T-cell (primary cell): Measurements from ENCODE around the gene NTHL1. TPM values are rescaled to one million over a fixed set of nuclear protein-coding genes. Genes with fewer than 3 reads are reported as not detected.

Source experiments
- ATAC-seq, 4 experiments: fragments of 200-7000 bp in 3 of 4; fragments of 150-1000 bp in 1 of 4; cut with Tn5 transposase; replicated peaks in 1 of 4; 1 replicate in 3 of 4; 2 replicates in 1 of 4; pipeline ENCODE4 v1.10.0; 2021; ENCODE audit warnings: moderate library complexity in 3 of 4, mild to moderate bottlenecking in 2 of 4, moderate number of reproducible peaks in 1 of 4
- CTCF ChIA-PET, 2 donors: fragments of 300-600 bp; sonication (Branson Sonifier 250); formaldehyde crosslinking; loops; one replicate each; lab custom pipeline; 2022; ENCODE audit warnings: antibody characterized with exemption in 2 of 2; lab: Charles Lee
- POLR2A ChIA-PET, 2 donors: fragments of 300-600 bp; sonication (Branson Sonifier 250); formaldehyde crosslinking; loops; one replicate each; lab custom pipeline; 2022; ENCODE audit warnings: antibody characterized with exemption in 2 of 2; lab: Charles Lee
- DNase-seq, 35 experiments: peaks; one replicate each; pipeline versions ENCODE4 v3.0.0 to v3.0.0-alpha.2; 2013 to 2023
- H3K27ac ChIP-seq: one replicate; pipeline ENCODE4 v1.5.1; 2013; ENCODE audit warnings: low read length
- H3K27me3 ChIP-seq, 2 experiments: replicated peaks in 1 of 2; 1 replicate in 1 of 2; 2 replicates in 1 of 2; pipeline versions ENCODE4 v1.6.1 to v1.7.0; 2013; ENCODE audit warnings: low read length in 1 of 2, mixed read lengths in 1 of 2; ENCODE audit not compliant: control insufficient read depth in 2 of 2, insufficient read depth in 2 of 2; ENCODE audit errors: extremely low read depth in 1 of 2
- H3K36me3 ChIP-seq, 2 donors: 1 replicate in 1 of 2; 2 replicates in 1 of 2; pipeline versions ENCODE4 v1.6.1 to v1.7.0; 2013; ENCODE audit warnings: low read length in 1 of 2; ENCODE audit not compliant: control insufficient read depth in 2 of 2, insufficient read depth in 1 of 2; ENCODE audit errors: extremely low read depth in 1 of 2
- H3K4me1 ChIP-seq, 2 experiments: 1 replicate in 1 of 2; 2 replicates in 1 of 2; pipeline versions ENCODE4 v1.6.1 to v1.7.0; 2013; ENCODE audit warnings: low read length in 2 of 2, mixed read lengths in 1 of 2; ENCODE audit not compliant: insufficient read depth in 2 of 2, control insufficient read depth in 1 of 2; ENCODE audit errors: extremely low read depth in 1 of 2
- H3K4me3 ChIP-seq, 2 donors: 1 replicate in 1 of 2; 2 replicates in 1 of 2; pipeline versions ENCODE4 v1.5.1 to v1.7.0; 2013; ENCODE audit warnings: mild to moderate bottlenecking in 2 of 2, low read length in 1 of 2, moderate library complexity in 1 of 2; ENCODE audit not compliant: control insufficient read depth in 1 of 2; ENCODE audit errors: extremely low read depth in 1 of 2
- H3K9me3 ChIP-seq: 2 replicates; pipeline ENCODE4 v1.7.0; 2013
- H3K27ac Mint-ChIP-seq, 2 donors: one replicate each; pipeline ENCODE4 v1.8.0; 2020 to 2021; ENCODE audit warnings: mild to moderate bottlenecking in 2 of 2, mixed read lengths in 2 of 2
- H3K27me3 Mint-ChIP-seq, 2 donors: one replicate each; pipeline ENCODE4 v1.8.0; 2021 to 2022; ENCODE audit warnings: mixed read lengths in 2 of 2
- H3K36me3 Mint-ChIP-seq: one replicate; pipeline ENCODE4 v1.8.0; 2021; ENCODE audit warnings: mixed read lengths
- H3K4me1 Mint-ChIP-seq, 3 donors: one replicate each; pipeline ENCODE4 v1.8.0; 2020 to 2022; ENCODE audit warnings: mixed read lengths in 3 of 3, mild to moderate bottlenecking in 1 of 3
- H3K4me3 Mint-ChIP-seq, 3 donors: one replicate each; pipeline ENCODE4 v1.8.0; 2020 to 2022; ENCODE audit warnings: mild to moderate bottlenecking in 3 of 3, mixed read lengths in 3 of 3, moderate library complexity in 3 of 3
- H3K9me3 Mint-ChIP-seq, 3 donors: one replicate each; pipeline ENCODE4 v1.8.0; 2020 to 2022; ENCODE audit warnings: mixed read lengths in 3 of 3
- WGBS: methylation state at CpG from one replicate; pipeline ENCODE4 v1.1.5; 2013; ENCODE audit warnings: missing lambda C conversion rate; ENCODE audit not compliant: insufficient coverage; 5-methylcytosine and 5-hydroxymethylcytosine counted together
- total RNA-seq, 35 experiments: library from RNA in 6 of 35; stranded (reverse) in 6 of 35; fragments of 120-200 nt in 1 of 35; gene quantifications; one replicate each; pipeline versions ENCODE4 v1.2.1 to v1.2.4 and lab custom pipeline; 2013 to 2026

The NTHL1 gene
- total RNA-seq, 5 donors from 2014 or later (not counting 1 experiment from before 2014, with no cell fraction given) = 5.8 to 24.1 (median 18.3) TPM

- ChIA-PET POLR2A (no interaction called here), CTCF (no interaction called here)
- DNase-seq (no peak), ATAC-seq (no peak)
- H3K4me3 ChIP-seq = no peak overlapping the region
- H3K27me3 ChIP-seq = peaks cover 0 to 21% of the 10 kb centered on the region in 2 experiments
- peaks cover 0 to 8% (median 6%) of the 10 kb centered on the region in 3 donors for H3K4me1 Mint-ChIP-seq
- no peaks in the 10 kb centered on the region for H3K36me3 ChIP-seq
- H3K36me3 Mint-ChIP-seq = no peaks in the 10 kb centered on the region
- peaks cover 0 to 22% of the 10 kb centered on the region in 2 experiments for H3K4me1 ChIP-seq
- H3K4me3 Mint-ChIP-seq = no peak overlapping the region
- H3K27me3 Mint-ChIP-seq = no peaks in the 10 kb centered on the region
- no peaks in the 10 kb centered on the region for H3K9me3 ChIP-seq
- H3K27ac ChIP-seq = no peak overlapping the region
- no peaks in the 10 kb centered on the region for H3K9me3 Mint-ChIP-seq
- 93% methylated on average over 10 of the region's 11 CpGs for WGBS
- no peak overlapping the region for H3K27ac Mint-ChIP-seq
Measured at GRCh38 chr16:2031081-2031577, 16.5 kb downstream of the NTHL1 start.

- Histone ChIP-seq H3K27me3 (peaks cover 0 to 32% of the 10 kb centered on the region in 2 experiments), H3K36me3 (no peaks in the 10 kb centered on the region), H3K4me1 (peaks cover 0 to 29% of the 10 kb centered on the region in 2 experiments), H3K9me3 (no peaks in the 10 kb centered on the region), H3K27ac (no peak overlapping the region), H3K4me3 (no peak overlapping the region)
- Mint-ChIP-seq H3K4me1 (peaks cover 0 to 13% (median 9%) of the 10 kb centered on the region in 3 donors), H3K36me3 (no peaks in the 10 kb centered on the region), H3K4me3 (no peak overlapping the region), H3K27me3 (no peaks in the 10 kb centered on the region), H3K9me3 (no peaks in the 10 kb centered on the region), H3K27ac (no peak overlapping the region)
- ATAC-seq (no peak), DNase-seq (no peak)
- CTCF ChIA-PET = no interaction called here
- 91% methylated on average over 8 of the region's 11 CpGs for WGBS
- POLR2A ChIA-PET = no interaction called here
Measured at GRCh38 chr16:2030036-2030435, 17.6 kb downstream of the NTHL1 start.

DNA sequence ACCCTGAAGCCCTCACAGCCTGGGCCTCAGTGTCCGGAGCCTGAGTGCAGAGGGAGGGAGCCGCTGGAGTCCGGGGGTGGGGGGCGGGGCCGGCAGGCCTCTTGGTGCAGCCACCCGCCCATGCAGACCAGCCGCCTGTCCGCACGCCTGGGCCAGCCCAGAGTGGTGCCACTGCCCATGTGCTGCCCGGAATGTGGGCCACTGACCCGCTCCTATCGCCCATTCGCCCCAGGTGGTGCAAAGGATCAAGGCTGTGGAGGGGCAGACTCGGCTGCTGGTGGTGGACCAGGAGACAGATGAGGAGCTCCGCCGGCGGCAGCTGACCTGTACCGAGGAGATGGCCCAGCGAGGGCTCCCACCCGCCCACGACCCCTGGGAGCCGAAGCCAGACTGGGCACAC, 18.3 kb downstream of the NTHL1 start:
- Histone ChIP-seq H3K27me3 (peaks cover 0 to 30% of the 10 kb centered on the region in 2 experiments), H3K9me3 (no peaks in the 10 kb centered on the region), H3K27ac (no peak overlapping the region), H3K4me1 (peaks cover 0 to 29% of the 10 kb centered on the region in 2 experiments), H3K4me3 (no peak overlapping the region), H3K36me3 (no peaks in the 10 kb centered on the region)
- Mint-ChIP-seq H3K4me3 (no peak overlapping the region), H3K36me3 (no peaks in the 10 kb centered on the region), H3K27ac (no peak overlapping the region), H3K4me1 (peaks cover 1 to 13% (median 9%) of the 10 kb centered on the region in 3 donors), H3K27me3 (no peaks in the 10 kb centered on the region), H3K9me3 (no peaks in the 10 kb centered on the region)
- ATAC-seq = no peak
- ChIA-PET CTCF (no interaction called here), POLR2A (no interaction called here)
- 89% methylated on average over 22 of the region's 22 CpGs for WGBS
- no peak for DNase-seq

DNA sequence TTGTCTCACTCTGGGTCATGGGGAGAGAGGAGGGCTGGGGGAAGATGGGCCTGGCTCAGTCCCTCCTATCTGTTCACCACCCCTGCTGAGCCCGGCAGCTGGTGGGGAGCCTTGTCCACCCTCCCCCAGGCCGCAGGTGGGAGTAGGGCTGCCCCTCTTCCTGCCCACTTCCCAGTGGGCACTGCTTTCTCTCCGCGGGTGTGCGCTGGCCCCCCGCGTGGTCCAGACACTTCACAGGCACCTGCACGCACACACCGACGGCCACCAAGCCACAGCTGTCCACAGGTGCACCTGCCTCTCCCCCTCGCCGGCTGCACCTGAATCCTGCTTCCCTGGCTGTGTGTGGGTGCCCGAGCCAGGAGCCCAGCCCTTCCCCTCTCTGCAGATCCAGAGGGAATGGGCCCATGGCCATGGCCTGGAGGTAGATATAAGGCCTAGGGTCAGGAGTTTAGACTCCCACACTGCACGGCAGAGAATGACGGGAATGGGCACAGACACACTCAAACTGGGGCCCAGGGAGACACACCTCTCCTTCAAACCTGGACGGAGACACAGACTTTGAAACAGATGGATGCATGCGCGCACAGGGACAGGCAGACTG, 18.9 kb downstream of the NTHL1 start:
- Mint-ChIP-seq H3K9me3 (no peaks in the 10 kb centered on the region), H3K4me3 (no peak overlapping the region), H3K27me3 (no peaks in the 10 kb centered on the region), H3K4me1 (peaks cover 5 to 17% (median 11%) of the 10 kb centered on the region in 3 donors), H3K27ac (no peak overlapping the region), H3K36me3 (no peaks in the 10 kb centered on the region)
- no peaks in the 10 kb centered on the region for H3K36me3 ChIP-seq
- POLR2A ChIA-PET = no interaction called here
- ATAC-seq (no peak), DNase-seq (no peak)
- H3K27ac ChIP-seq = no peak overlapping the region
- peaks cover 0 to 30% of the 10 kb centered on the region in 2 experiments for H3K27me3 ChIP-seq
- H3K4me3 ChIP-seq = no peak overlapping the region
- CTCF ChIA-PET = no interaction called here
- 84% methylated on average over 15 of the region's 18 CpGs for whole genome bisulfite sequencing
- no peaks in the 10 kb centered on the region for H3K9me3 ChIP-seq
- H3K4me1 ChIP-seq = peaks cover under 1 to 32% of the 10 kb centered on the region in 2 experiments

GRCh38 chr16:2028146-2028545, 19.5 kb downstream of the NTHL1 start:
- ChIA-PET CTCF (no interaction called here), POLR2A (no interaction called here)
- ATAC-seq (no peak), DNase-seq (no peak)
- no peaks in the 10 kb centered on the region for H3K36me3 Mint-ChIP-seq
- H3K4me3 Mint-ChIP-seq = peak overlapping the region; percentile 49 to 75 (median 72)
- Histone ChIP-seq H3K4me1 (peaks cover 2 to 32% of the 10 kb centered on the region in 2 experiments), H3K27ac (no peak overlapping the region), H3K4me3 (no peak overlapping the region), H3K9me3 (no peaks in the 10 kb centered on the region), H3K27me3 (peaks cover 0 to 30% of the 10 kb centered on the region in 2 experiments), H3K36me3 (no peaks in the 10 kb centered on the region)
- no peak overlapping the region for H3K27ac Mint-ChIP-seq
- 88% methylated on average over 3 of the region's 3 CpGs for WGBS
- H3K4me1 Mint-ChIP-seq = peaks cover 8 to 19% (median 10%) of the 10 kb centered on the region in 3 donors
- H3K9me3 Mint-ChIP-seq = no peaks in the 10 kb centered on the region
- H3K27me3 Mint-ChIP-seq = peaks cover 0 to 2% of the 10 kb centered on the region in 2 donors

DNA sequence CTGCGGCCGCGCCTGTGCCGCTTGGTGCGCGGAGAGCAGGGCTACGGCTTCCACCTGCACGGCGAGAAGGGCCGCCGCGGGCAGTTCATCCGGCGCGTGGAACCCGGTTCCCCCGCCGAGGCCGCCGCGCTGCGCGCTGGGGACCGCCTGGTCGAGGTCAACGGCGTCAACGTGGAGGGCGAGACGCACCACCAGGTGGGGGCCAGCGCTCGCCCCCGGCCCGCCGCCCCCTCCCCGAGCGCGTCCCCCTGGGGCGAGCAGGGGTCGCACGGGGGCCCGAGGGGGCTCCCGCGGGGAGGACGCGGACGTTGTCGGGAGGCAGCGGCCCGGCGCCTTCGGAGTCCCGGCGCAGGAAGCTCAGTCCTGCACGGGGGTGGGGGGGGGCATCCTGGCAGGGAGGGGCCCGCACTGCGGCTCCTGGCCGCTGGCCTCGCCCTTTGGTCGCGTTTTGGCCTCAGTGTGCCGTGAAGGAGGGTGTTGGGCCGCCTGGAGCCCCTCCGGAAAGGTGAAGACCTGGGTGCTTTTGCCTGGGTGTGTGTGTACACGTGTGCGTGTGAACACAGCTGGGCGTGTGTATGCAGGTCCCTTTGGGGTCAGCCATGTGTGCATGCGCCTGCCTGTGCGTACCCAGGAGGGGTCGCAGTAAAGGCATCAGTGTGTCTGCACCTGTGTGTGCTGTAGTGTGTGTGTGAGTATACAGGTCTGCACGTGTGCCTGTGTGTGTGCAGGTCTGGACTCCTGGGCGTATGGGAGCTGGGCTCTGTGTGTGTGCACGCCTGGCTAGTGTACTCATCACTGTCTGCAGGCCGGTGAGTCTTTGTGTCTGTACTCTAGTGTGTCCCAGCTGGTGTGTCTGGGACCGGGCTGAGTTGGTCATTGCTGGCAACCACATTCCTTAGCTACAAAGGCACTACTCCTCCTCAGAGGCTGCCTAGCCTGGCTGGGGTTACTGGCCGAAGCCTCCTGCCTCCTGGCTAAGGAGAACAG, 20.3 kb downstream of the NTHL1 start:
- no peaks in the 10 kb centered on the region for H3K9me3 ChIP-seq
- H3K36me3 ChIP-seq = no peaks in the 10 kb centered on the region
- H3K9me3 Mint-ChIP-seq = no peaks in the 10 kb centered on the region
- no peak overlapping the region for H3K27ac ChIP-seq
- peak; percentile 16 to 44 (median 36) for ATAC-seq
- peak in 4 of 35 experiments; percentile 27 to 43 (median 28) for DNase-seq
- H3K4me3 Mint-ChIP-seq = peak overlapping the region; percentile 70 to 75 (median 72)
- no peaks in the 10 kb centered on the region for H3K36me3 Mint-ChIP-seq
- peaks cover 4 to 10% of the 10 kb centered on the region in 2 donors for H3K27me3 Mint-ChIP-seq
- peaks cover 0 to 38% of the 10 kb centered on the region in 2 experiments for H3K27me3 ChIP-seq
- CTCF ChIA-PET = no interaction called here
- peaks cover 2 to 40% of the 10 kb centered on the region in 2 experiments for H3K4me1 ChIP-seq
- WGBS = 9% methylated on average over 76 of the region's 76 CpGs
- POLR2A ChIA-PET = interaction anchor here in 1 of 2 donors (0.6 kb wide), 3 partner anchors 128 to 1921 kb away, joined by 3 to 6 read pairs (median 5); partner anchors contain the start of gene TRAF7
- peaks cover 13 to 26% (median 14%) of the 10 kb centered on the region in 3 donors for H3K4me1 Mint-ChIP-seq
- H3K4me3 ChIP-seq = peak overlapping the region; percentile 23 to 55
- peak overlapping the region in 1 of 2 donors; percentile 22 for H3K27ac Mint-ChIP-seq
